ENCODE measurements around the gene JUP. TPM values are rescaled to one million over a fixed set of nuclear protein-coding genes. Genes with fewer than 3 reads are reported as not detected.

Gene JUP
- total and polyA plus RNA-seq, 4 donors, result 39.1 to 56.0 (median 44.2) TPM

DNA sequence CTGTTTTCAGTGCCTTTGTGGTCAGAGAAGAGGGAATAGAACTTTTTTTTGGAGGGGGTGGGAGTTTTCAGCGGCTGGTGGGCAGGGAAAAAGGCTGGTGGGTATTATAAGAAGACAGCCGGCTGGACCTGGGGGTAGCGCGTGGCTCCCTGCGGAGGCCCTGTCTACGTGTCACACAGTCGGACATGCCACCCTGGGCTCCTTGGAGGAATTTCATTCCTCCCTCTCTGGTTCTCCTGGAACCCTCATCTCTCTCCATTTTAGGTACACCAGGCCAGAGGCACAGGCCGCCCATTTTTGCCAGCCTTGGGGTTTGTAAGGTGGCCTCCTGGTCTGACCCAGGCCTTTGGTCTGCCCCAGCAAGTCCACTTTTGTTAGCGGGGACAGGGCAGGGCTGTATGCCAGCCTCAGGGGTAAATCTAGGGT, 27.2 kb upstream of the JUP start:
- H3K27me3 ChIP-seq (ENCODE audit: control insufficient read depth in 4 of 4, insufficient read depth in 4 of 4, low read length in 3 of 4), result no peaks in the 10 kb centered on the region
- WGBS, result 88% methylated on average over 9 of the region's 9 CpGs
- no peak for DNase-seq (ENCODE audit: low spot score)
- peaks cover 5 to 18% (median 10%) of the 10 kb centered on the region in 4 donors for H3K4me1 ChIP-seq (ENCODE audit: control insufficient read depth in 4 of 4, insufficient read depth in 4 of 4, low read length in 3 of 4)
- H3K27ac ChIP-seq (ENCODE audit: low read depth in 1 of 2, low read length in 2 of 2), result no peak overlapping the region
- no peaks in the 10 kb centered on the region for H3K36me3 ChIP-seq (ENCODE audit: control insufficient read depth in 4 of 4, insufficient read depth in 3 of 4, low read depth in 1 of 4, low read length in 3 of 4)
- no peaks in the 10 kb centered on the region for H3K9me3 ChIP-seq (ENCODE audit: control insufficient read depth in 4 of 4, low read length in 3 of 4)
- no peak overlapping the region for H3K4me3 ChIP-seq (ENCODE audit: low read depth in 1 of 3, low read length in 3 of 3)
- no peak overlapping the region for H3K9ac ChIP-seq (ENCODE audit: low read depth in 1 of 2, low read length in 2 of 2)
- TF ChIP-seq, protein P1, sequence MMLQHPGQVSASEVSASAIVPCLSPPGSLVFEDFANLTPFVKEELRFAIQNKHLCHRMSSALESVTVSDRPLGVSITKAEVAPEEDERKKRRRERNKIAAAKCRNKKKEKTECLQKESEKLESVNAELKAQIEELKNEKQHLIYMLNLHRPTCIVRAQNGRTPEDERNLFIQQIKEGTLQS (IDR thresholded peaks at IDR 0.05), result no peak
- TF ChIP-seq, protein P2, sequence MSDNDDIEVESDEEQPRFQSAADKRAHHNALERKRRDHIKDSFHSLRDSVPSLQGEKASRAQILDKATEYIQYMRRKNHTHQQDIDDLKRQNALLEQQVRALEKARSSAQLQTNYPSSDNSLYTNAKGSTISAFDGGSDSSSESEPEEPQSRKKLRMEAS (IDR thresholded peaks at IDR 0.05), result no peak
- TF ChIP-seq TAF1 (conservative IDR thresholded peaks at IDR 0.05) (no peak), EGR1 (IDR thresholded peaks at IDR 0.05; ENCODE audit: low read depth in 2 of 2) (no peak), RAD21 (IDR thresholded peaks at IDR 0.05) (no peak), YY1 (IDR thresholded peaks at IDR 0.05) (no peak), GABPA (IDR thresholded peaks at IDR 0.05 in 1 of 2, conservative IDR thresholded peaks at IDR 0.05 in 1 of 2) (no peak), FOXA1 (IDR thresholded peaks at IDR 0.05) (no peak), JUND (IDR thresholded peaks at IDR 0.05) (no peak), FOXA2 (IDR thresholded peaks at IDR 0.05) (no peak), SP1 (IDR thresholded peaks at IDR 0.05) (no peak), HNF4G (IDR thresholded peaks at IDR 0.05) (no peak), NR2F2 (IDR thresholded peaks at IDR 0.05) (no peak), HNF4A (conservative IDR thresholded peaks at IDR 0.05) (no peak), RXRA (IDR thresholded peaks at IDR 0.05) (no peak)
- TF ChIP-seq, protein P3, sequence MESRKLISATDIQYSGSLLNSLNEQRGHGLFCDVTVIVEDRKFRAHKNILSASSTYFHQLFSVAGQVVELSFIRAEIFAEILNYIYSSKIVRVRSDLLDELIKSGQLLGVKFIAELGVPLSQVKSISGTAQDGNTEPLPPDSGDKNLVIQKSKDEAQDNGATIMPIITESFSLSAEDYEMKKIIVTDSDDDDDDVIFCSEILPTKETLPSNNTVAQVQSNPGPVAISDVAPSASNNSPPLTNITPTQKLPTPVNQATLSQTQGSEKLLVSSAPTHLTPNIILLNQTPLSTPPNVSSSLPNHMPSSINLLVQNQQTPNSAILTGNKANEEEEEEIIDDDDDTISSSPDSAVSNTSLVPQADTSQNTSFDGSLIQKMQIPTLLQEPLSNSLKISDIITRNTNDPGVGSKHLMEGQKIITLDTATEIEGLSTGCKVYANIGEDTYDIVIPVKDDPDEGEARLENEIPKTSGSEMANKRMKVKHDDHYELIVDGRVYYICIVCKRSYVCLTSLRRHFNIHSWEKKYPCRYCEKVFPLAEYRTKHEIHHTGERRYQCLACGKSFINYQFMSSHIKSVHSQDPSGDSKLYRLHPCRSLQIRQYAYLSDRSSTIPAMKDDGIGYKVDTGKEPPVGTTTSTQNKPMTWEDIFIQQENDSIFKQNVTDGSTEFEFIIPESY (IDR thresholded peaks at IDR 0.05), result no peak

DNA sequence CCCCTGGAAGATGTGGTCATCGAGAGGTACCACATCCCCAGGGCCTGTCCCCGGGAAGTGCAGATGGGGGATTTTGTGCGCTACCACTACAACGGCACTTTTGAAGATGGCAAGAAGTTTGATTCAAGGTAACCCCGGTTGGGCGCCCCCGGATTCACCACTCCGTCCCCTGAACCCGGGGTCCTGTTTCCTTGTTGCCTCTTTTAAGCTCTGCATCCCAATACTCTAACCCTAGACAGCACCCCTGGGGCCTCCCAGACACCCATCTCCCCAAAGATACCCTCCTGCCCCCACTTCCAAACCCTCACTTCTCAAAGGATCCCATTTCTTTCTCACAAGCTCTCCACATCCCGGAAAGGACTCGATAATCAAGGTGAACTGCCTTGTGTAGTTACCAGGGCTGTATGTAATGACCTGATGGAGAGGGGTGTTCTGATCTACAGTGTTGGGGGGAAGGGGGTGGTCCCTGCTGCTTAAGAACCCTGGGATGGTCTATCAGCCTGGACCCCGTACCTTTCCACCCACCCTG, 26.7 kb upstream of the JUP start:
- Histone ChIP-seq H3K9me3 (ENCODE audit: control insufficient read depth in 4 of 4, low read length in 3 of 4) (no peaks in the 10 kb centered on the region), H3K36me3 (ENCODE audit: control insufficient read depth in 4 of 4, insufficient read depth in 3 of 4, low read depth in 1 of 4, low read length in 3 of 4) (no peaks in the 10 kb centered on the region), H3K27me3 (ENCODE audit: control insufficient read depth in 4 of 4, insufficient read depth in 4 of 4, low read length in 3 of 4) (no peaks in the 10 kb centered on the region), H3K9ac (ENCODE audit: low read depth in 1 of 2, low read length in 2 of 2) (no peak overlapping the region), H3K4me3 (ENCODE audit: low read depth in 1 of 3, low read length in 3 of 3) (peak overlapping the region in 1 of 3 donors; percentile 78), H3K4me1 (ENCODE audit: control insufficient read depth in 4 of 4, insufficient read depth in 4 of 4, low read length in 3 of 4) (peaks cover 5 to 18% (median 10%) of the 10 kb centered on the region in 4 donors), H3K27ac (ENCODE audit: low read depth in 1 of 2, low read length in 2 of 2) (no peak overlapping the region)
- no peak for DNase-seq (ENCODE audit: low spot score)
- TF ChIP-seq, protein P3 (IDR thresholded peaks at IDR 0.05), result no peak
- TF ChIP-seq FOXA1 (IDR thresholded peaks at IDR 0.05) (no peak), HNF4G (IDR thresholded peaks at IDR 0.05) (no peak), RAD21 (IDR thresholded peaks at IDR 0.05) (no peak), GABPA (IDR thresholded peaks at IDR 0.05 in 1 of 2, conservative IDR thresholded peaks at IDR 0.05 in 1 of 2) (no peak), JUND (IDR thresholded peaks at IDR 0.05) (no peak)
- TF ChIP-seq, protein P2 (IDR thresholded peaks at IDR 0.05), result no peak
- WGBS, result 44% methylated on average over 12 of the region's 12 CpGs
